Epidermal melanocyte (primary cell): Measurements from ENCODE around the gene ASAP3.

ENCODE experiments used
- DNase-seq: peaks from one replicate; pipeline ENCODE4 v3.0.0; 2011; ENCODE audit warnings: low spot score; ENCODE audit not compliant: insufficient read length

Gene ASAP3

GRCh38 chr1:23478896-23479665 lies 4.9 kb downstream of the ASAP3 start:
- no peak for DNase-seq

- DNase-seq, result no peak
Observed at GRCh38 chr1:23477359-23478144, 6.4 kb downstream of the ASAP3 start.

DNA sequence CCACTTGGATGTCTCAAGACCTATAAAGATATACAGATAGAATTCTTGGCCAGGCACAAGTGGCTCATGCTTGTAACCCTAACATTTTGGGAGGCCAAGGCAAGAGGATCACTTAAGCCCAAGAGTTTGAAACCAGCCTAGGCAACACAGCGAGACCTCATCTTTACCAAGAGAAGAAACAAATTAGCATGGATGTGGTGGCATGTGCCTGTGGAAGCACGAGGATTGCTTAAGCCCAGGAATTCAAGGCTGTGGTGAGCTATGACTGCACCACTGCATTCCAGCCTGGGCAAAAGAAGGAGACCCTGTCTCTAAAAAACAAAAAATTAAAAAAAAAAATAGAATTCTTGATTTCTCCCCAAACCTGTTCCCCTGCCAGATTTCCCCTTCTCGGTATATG lies 8.3 kb downstream of the ASAP3 start:
- no peak for DNase-seq

- DNase-seq, result no peak
Observed at GRCh38 chr1:23475134-23475628, 8.8 kb downstream of the ASAP3 start.

- DNase-seq, result no peak
Observed at GRCh38 chr1:23473037-23473800, 10.8 kb downstream of the ASAP3 start.

DNA sequence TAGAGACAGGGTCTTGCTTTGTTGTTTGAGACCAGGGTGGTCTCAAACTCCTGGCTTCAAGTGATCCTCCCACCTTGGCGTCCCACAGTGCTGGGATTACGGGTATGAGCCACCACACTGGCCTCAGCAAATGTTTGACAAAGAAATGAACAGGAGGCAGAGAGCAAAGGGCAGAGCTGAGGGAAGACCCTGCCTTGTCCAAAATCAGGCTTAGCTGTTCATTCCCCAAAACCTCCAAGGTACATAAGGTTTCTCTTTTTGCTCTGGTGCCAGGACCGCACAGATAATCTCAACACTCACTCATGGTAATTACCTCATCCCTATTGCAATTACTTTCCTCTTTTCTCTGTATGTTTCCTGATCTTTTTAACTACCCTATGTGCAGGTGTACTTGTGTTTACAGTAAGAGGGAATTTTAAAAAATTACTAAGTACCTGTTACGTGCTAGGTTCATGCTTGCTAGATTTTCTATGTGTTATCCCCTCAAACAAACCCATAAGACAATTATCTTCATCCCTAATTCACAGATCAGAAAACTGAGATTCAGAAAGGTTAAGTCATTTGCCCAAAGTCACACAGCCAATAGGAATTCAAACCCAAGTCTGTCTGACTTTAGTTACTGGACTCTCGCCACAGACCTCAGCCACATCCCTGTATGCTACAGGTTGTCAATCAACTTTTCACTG lies 11.5 kb downstream of the ASAP3 start:
- DNase-seq, result no peak

DNA sequence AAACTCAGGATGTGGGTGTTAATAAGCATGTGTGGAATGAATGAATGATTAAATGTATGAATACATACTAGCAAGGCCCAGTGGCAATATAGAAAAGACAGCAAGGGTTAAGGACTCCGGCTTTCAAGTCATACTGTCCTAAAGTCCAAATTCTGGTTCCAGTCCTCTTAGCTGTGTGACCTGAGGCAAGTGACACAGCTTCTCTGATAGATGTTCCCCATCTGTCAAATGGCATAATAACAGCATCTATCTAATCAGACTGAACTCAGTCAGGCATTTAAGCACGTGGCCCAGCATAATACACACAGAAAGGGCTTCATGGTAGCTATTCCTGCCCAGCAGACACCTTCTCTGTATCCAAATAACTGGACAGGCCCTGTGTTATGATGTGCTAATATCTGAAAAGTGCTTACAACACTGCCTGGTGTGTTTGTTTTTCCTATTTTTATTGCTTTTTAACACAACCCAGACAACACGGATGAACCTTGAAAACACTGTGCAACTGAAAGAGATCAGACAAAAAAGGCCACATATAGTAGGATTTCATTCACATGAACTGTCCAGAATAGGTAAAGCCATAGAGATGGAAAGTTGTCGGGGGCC lies 12.4 kb downstream of the ASAP3 start:
- DNase-seq, result no peak

DNA sequence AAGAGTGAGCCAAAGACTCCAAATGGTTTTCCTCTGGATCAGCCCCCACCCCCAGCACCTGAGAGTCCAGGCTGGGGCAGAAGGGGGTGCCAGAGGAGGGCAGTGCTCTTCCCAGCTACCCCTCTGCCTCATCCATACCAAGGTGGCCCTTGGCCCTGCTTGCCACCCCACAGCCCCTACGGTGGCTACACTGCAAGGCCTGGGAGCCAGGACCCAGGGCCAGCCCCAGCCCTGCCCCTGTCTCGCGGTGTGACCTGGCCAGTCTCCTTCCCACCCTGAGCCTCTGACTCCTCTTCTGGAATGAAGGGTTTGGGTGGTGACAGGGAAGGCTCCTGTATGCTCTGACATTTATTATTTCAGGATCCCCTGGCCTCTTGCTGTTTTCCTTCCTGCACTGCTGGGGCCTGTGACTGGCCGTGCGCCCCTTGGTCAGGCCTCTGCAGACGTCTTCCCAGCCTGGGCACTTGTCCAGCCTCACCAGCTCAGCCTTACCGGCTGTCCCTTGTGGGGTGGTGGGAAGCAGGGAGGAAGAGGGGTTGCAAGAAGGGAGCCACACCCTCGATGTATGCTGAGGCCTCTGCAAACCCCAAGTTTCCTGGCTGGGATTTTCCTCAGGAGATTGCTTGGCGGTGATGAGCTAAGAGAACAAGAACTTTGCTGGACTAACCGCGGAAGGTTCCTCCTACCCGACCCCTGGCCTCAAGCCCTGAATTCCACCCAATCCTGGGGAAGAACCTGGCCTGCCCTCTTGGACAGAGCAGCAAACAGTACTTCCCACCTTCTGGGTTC lies 13.5 kb downstream of the ASAP3 start:
- no peak for DNase-seq

- no peak for DNase-seq
Observed at GRCh38 chr1:23469372-23469982, 14.5 kb downstream of the ASAP3 start.

GRCh38 chr1:23466423-23466989 lies 17.5 kb downstream of the ASAP3 start:
- DNase-seq, result peak; percentile 50

DNA sequence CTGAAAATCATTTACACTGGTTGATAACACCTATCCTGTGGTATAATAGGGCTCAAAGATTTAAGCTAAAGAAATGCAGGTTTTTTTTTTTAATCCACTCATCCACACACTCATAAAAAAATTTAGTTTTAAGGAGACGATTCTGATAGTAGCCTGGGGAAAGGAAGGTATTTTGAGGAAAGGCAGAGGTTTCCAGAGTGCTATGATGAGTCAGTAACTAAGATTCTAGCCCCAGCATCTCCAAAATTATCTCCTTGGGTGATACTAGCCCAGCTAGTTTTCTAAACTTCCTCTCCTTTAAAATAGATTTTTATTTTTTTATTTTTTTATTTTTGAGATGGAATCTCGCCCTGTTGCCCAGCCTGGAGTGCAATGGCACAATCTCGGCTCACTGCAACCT lies 20.7 kb downstream of the ASAP3 start:
- no peak for DNase-seq

DNA sequence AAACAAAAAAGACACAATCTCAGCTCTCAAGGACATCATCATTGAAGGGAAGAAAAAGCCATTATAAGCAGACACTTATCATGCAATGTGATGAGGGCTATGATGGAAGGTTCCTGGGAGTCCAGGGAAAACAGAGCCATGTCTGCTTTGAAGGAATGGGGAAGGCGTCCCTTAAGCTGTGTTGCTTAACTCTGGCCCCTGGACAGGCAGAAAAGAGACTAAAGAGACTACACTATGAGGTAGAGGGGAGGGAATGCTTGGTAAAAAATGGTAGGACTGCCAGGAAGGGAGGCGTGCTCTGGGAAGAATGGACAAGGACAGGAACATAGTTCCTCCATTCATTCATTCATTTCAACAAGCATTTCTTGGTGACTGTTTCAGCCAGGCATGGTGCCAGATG lies 21.2 kb downstream of the ASAP3 start:
- DNase-seq, result no peak

- no peak for DNase-seq
Observed at GRCh38 chr1:23461050-23461449, 22.9 kb downstream of the ASAP3 start.

- no peak for DNase-seq
Observed at GRCh38 chr1:23460519-23460918, 23.5 kb downstream of the ASAP3 start.

DNA sequence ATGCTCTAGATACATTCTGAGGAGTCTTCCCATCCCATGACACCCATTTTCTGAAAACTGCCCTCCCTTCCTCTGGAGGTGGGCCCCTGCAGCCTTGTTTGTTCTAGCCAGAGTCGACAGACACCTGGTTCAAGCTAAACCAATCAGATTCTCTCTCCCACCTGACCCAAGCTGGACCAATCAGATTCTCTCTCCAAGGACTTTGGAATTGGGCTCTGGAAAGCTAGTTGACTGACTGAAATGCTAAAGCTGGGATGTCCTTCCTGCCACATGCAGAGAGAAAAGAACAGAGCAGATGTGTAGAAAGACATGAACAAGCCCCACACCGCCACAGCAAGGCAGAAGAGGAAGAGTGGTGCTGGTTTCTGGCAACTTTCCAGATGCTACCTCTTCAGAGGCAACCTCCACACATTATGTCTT lies 24.6 kb downstream of the ASAP3 start:
- no peak for DNase-seq

- DNase-seq, result no peak
Observed at GRCh38 chr1:23456226-23456625, 27.8 kb downstream of the ASAP3 start.

GRCh38 chr1:23453455-23454000 lies 30.5 kb downstream of the ASAP3 start:
- DNase-seq, result no peak

GRCh38 chr1:23452011-23452411 lies 32.0 kb downstream of the ASAP3 start:
- DNase-seq, result no peak

- DNase-seq, result no peak
Observed at GRCh38 chr1:23451441-23451840, 32.5 kb downstream of the ASAP3 start.
